ENCODE data around the gene GPR37L1.

GRCh38 chr1:202146993-202147392 is 24.3 kb downstream of the GPR37L1 start:
- TF ChIP-seq CTCF (IDR thresholded peaks at IDR 0.05): no peak
- TF ChIP-seq ZFX (IDR thresholded peaks at IDR 0.05; ENCODE audit: borderline replicate concordance): no peak

Data from 22Rv1 (cell line).